ENCODE results near the gene ZNF747.
A peak's percentile ranks its signal among the peaks of the same experiment; 100 is the strongest.

ZNF747 gene

DNA sequence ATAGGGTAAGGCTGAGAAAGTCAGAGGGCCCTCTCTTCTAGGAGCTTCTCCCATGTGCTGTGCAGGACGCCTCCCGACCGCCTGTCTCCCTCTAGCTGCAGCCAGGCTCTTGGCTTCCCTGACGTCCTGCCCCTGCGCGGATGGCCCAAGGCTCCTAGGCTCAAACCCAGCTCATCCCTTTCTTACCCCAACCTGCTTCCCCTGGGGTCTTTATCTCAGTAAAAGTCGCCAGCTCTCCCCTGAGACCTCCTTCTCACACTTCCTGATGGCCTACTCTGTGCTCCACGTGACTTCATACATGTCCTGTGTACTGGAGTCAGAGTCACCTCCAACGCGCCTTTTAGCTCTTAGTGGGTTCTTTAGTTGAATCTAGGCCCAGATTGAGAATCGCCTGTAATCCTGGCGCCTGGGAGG is 1.1 kb upstream of the ZNF747 start:
- peak overlapping the region; percentile 76 for H3K4me3 ChIP-seq (ENCODE audit: low read length)
- TF ChIP-seq, protein P1, sequence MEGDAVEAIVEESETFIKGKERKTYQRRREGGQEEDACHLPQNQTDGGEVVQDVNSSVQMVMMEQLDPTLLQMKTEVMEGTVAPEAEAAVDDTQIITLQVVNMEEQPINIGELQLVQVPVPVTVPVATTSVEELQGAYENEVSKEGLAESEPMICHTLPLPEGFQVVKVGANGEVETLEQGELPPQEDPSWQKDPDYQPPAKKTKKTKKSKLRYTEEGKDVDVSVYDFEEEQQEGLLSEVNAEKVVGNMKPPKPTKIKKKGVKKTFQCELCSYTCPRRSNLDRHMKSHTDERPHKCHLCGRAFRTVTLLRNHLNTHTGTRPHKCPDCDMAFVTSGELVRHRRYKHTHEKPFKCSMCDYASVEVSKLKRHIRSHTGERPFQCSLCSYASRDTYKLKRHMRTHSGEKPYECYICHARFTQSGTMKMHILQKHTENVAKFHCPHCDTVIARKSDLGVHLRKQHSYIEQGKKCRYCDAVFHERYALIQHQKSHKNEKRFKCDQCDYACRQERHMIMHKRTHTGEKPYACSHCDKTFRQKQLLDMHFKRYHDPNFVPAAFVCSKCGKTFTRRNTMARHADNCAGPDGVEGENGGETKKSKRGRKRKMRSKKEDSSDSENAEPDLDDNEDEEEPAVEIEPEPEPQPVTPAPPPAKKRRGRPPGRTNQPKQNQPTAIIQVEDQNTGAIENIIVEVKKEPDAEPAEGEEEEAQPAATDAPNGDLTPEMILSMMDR (conservative IDR thresholded peaks at IDR 0.05; ENCODE audit: low read length) = peak; percentile 76
- DNase-seq (ENCODE audit: low read depth) = peak; percentile 76

DNA sequence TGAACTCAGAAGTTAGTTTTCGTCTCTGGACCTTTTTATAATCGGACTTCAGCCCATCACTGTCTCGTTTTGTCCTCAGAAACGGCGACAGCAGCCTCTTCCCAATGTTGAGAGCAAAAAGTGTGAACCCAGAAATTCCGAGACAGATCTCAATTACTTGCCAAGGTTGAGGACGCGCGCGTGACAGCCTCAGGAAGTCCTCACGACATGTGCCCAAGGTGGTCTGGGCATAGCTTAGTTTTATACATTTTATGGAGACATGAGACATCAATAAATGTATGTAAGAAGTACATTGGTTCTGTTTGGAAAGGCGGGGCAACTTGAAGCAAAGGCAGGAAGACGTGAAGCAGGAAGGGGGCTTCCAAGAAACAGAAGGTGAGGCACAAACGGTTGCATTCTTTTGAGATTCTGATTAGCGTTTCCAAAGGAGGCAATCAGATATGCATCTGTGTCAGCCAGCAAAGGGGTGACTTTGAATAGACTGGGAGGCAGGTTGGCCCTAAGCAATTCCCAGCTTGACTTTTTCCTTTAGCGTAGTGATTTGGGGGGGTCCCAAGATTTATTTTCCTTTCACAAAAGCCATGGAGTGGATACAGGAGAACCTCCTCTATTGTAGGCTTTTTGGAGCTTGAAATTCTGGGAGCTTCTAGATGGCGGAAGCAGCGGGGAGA is 583 bp upstream of the ZNF747 start:
- TF ChIP-seq, protein P1 (conservative IDR thresholded peaks at IDR 0.05; ENCODE audit: low read length) = no peak
- peak overlapping the region; percentile 76 for H3K4me3 ChIP-seq (ENCODE audit: low read length)
- no peak for DNase-seq (ENCODE audit: low read depth)

DNA sequence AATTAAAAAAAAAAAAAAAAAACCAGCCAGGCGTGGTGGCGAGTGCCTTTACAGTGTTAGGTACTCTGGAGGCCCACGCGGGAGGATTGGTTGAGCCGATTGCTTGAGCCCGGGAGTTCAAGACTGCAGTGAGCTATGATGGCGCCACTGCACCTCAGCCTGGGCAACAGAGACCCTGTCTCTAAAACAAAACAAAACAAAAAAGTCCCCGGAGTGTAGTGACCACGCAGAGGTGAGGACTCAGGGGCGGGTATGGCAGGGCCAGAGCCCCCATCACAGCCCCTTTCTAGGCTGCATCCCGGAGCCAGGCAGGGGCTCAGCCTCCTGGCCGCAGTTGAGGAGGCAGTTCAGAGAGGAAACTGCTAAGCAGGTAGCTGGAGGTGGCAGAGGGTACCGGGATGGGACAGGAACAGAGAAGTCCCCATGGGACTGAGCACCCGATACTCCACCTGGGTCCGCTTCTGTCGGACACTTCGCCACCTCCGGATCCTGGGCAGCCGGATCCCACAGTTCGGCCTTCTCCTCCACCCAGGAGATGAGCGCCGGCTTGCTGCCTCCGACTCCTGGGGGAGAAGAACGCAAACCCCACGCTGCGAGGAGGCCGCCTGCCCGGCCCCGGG is 800 bp downstream of the ZNF747 start:
- DNase-seq (ENCODE audit: low read depth) = peak; percentile 12
- H3K4me3 ChIP-seq (ENCODE audit: low read length) = peak overlapping the region; percentile 76
- TF ChIP-seq, protein P1 (conservative IDR thresholded peaks at IDR 0.05; ENCODE audit: low read length) = no peak

DNA sequence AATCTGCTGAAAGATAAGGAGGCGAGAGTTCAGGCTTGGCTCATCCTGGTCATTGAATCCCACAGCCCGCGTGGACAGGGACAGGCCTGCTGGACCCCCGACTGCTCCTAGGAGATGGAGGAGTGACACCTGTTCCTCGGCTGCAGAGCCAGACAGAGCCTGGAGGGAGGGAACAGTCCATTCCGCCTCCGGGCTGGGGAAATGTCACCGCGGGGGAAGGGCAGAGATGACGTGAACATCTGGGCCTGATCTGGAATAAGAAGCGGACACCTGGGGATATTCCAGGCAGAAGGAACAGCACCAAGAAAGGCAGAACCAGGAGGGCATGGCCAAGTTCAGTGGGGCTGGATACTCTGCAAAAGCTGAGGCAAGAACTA is 1.5 kb downstream of the ZNF747 start:
- no peak overlapping the region; the same call in 1 of the 2 replicates for H3K4me3 ChIP-seq (ENCODE audit: low read length)
- TF ChIP-seq, protein P1 (conservative IDR thresholded peaks at IDR 0.05; ENCODE audit: low read length) = no peak
- no peak for DNase-seq (ENCODE audit: low read depth)

DNA sequence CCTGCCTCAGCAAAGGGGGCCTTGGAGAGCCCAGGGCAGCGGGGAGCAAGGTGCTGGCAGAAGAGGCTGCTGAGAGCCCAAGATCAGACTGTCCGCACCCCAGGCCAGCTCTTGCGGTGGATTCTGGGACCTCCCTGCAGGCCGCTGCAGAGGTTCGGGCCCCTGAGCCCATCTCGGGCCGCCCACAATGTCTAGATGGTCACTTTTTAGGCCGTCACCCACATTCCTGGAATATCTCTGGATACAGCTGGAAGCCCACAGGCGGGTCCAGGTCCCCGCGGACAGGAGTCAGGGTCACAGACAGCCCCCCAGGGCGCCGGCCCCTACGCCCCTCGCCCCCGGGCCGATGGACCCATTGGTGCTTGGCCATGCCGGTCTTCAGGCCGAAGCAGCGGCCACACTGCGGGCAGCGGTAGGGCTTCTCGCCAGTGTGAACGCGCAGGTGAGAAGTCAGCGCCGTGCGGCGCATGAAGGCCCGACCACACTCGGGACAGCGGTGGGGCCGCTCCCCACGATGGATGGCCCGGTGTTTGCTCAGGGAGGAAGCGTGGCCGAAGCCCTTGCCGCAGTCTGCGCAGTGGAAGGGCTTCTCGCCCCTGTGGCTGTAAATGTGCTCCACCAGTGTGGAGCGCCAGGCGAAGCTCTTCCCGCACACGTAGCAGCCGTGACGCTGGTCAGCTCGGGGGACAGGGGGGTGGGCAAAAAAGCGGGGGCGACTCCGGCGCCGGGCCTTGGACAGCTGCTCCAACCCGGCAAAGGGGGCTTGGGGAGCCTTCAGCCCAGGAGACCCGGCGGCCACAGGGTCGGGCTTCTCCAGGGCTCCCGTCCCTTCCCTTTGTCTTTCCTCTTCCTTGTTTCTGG is 2.1 kb downstream of the ZNF747 start:
- TF ChIP-seq, protein P1 (conservative IDR thresholded peaks at IDR 0.05; ENCODE audit: low read length) = no peak
- DNase-seq (ENCODE audit: low read depth) = no peak
- H3K4me3 ChIP-seq (ENCODE audit: low read length) = no peak overlapping the region

DNA sequence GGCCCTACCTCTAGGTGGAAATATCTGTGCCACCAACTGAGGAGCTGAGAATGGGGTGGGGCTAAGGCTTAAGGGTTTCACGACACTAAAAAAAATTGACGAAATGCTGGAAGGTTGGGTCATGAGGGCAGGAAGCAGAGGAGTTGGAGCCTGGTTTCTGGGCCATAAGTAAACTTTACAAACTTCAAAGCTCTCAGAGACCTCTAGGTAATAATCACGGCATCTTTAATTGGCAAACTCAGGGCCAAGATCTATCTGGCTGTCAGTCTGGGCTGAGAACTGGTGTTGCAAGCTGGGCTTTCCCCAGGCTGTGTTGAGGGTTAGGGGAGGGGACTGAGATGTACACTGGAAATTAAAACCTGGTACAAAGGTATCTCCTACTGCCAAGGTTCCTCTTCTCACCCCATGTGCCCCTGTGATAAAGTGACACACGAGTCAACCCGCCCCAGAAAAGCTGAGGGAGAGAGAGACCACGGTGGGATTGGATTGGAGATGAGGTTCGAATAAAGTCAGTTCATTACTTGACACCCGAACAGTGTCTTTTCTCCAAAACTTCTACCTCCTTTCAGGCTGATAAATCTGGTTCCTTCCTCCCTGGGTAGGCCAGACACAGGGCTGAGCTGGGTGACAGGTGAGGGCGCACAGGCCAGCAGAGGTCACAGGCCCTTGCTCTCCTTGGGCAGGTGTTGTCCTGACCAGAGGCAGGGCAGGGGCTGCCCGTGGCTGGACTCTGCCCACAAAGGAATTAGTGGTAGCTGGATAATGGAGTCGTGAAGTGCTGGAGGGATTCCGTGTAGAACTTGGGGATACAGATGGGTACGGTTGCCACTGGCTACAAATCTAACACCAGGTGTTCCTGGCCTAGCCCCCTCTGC is 4.3 kb downstream of the ZNF747 start:
- TF ChIP-seq, protein P1 (conservative IDR thresholded peaks at IDR 0.05; ENCODE audit: low read length) = no peak
- no peak overlapping the region for H3K4me3 ChIP-seq (ENCODE audit: low read length)
- no peak for DNase-seq (ENCODE audit: low read depth)

Measured in AG10803 (cell line).